Measurements from ENCODE around the gene PCSK6. TPM values are rescaled to one million over a fixed set of nuclear protein-coding genes. Genes with fewer than 3 reads are reported as not detected.

Gene PCSK6
- total RNA-seq, 2 donors from 2014 or later: 5.1 to 8.8 TPM

GRCh38 chr15:101362986-101363566 is 126.4 kb downstream of the PCSK6 start:
- Histone ChIP-seq H3K4me3 (no peak overlapping the region), H3K27me3 (replicated peaks; ENCODE audit: insufficient read depth) (no peaks in the 10 kb centered on the region), H3K9me3 (no peaks in the 10 kb centered on the region), H3K4me1 (ENCODE audit: control insufficient read depth in 1 of 2, low read depth in 2 of 2) (no peaks in the 10 kb centered on the region), H3K27ac (no peak overlapping the region), H3K36me3 (no peaks in the 10 kb centered on the region)
- ATAC-seq (ENCODE audit: insufficient number of reproducible peaks, low FRiP score, low read depth) (no peak), DNase-seq (ENCODE audit: low spot score) (no peak)
- no peak for TF ChIP-seq CTCF (IDR thresholded peaks at IDR 0.05)

GRCh38 chr15:101362359-101362758 is 127.1 kb downstream of the PCSK6 start:
- Histone ChIP-seq H3K36me3 (no peaks in the 10 kb centered on the region), H3K27ac (no peak overlapping the region), H3K27me3 (replicated peaks; ENCODE audit: insufficient read depth) (no peaks in the 10 kb centered on the region), H3K4me3 (no peak overlapping the region), H3K9me3 (no peaks in the 10 kb centered on the region), H3K4me1 (ENCODE audit: control insufficient read depth in 1 of 2, low read depth in 2 of 2) (no peaks in the 10 kb centered on the region)
- ATAC-seq (ENCODE audit: insufficient number of reproducible peaks, low FRiP score, low read depth) (no peak), DNase-seq (ENCODE audit: low spot score) (no peak)
- no peak for TF ChIP-seq CTCF (IDR thresholded peaks at IDR 0.05)

GRCh38 chr15:101361418-101361817 is 128.1 kb downstream of the PCSK6 start:
- DNase-seq (ENCODE audit: low spot score): no peak
- Histone ChIP-seq H3K4me3 (no peak overlapping the region), H3K36me3 (no peaks in the 10 kb centered on the region), H3K4me1 (ENCODE audit: control insufficient read depth in 1 of 2, low read depth in 2 of 2) (no peaks in the 10 kb centered on the region), H3K27me3 (replicated peaks; ENCODE audit: insufficient read depth) (no peaks in the 10 kb centered on the region), H3K9me3 (no peaks in the 10 kb centered on the region), H3K27ac (no peak overlapping the region)
- no peak for TF ChIP-seq CTCF (IDR thresholded peaks at IDR 0.05)
- ATAC-seq (ENCODE audit: insufficient number of reproducible peaks, low FRiP score, low read depth): no peak

- DNase-seq (ENCODE audit: low spot score): no peak
- TF ChIP-seq CTCF (IDR thresholded peaks at IDR 0.05): no peak
- no peak overlapping the region for H3K27ac ChIP-seq
- no peaks in the 10 kb centered on the region for H3K36me3 ChIP-seq
- H3K9me3 ChIP-seq: no peaks in the 10 kb centered on the region
- H3K4me1 ChIP-seq (ENCODE audit: control insufficient read depth in 1 of 2, low read depth in 2 of 2): no peaks in the 10 kb centered on the region
- no peak overlapping the region for H3K4me3 ChIP-seq
- ATAC-seq (ENCODE audit: insufficient number of reproducible peaks, low FRiP score, low read depth): no peak
- no peaks in the 10 kb centered on the region for H3K27me3 ChIP-seq (replicated peaks; ENCODE audit: insufficient read depth)
Measured at GRCh38 chr15:101359365-101359947, 130.1 kb downstream of the PCSK6 start.

- TF ChIP-seq CTCF (IDR thresholded peaks at IDR 0.05): no peak
- H3K9me3 ChIP-seq: no peaks in the 10 kb centered on the region
- no peak overlapping the region for H3K27ac ChIP-seq
- no peaks in the 10 kb centered on the region for H3K27me3 ChIP-seq (replicated peaks; ENCODE audit: insufficient read depth)
- H3K36me3 ChIP-seq: no peaks in the 10 kb centered on the region
- H3K4me1 ChIP-seq (ENCODE audit: control insufficient read depth in 1 of 2, low read depth in 2 of 2): no peaks in the 10 kb centered on the region
- DNase-seq (ENCODE audit: low spot score): no peak
- ATAC-seq (ENCODE audit: insufficient number of reproducible peaks, low FRiP score, low read depth): no peak
- no peak overlapping the region for H3K4me3 ChIP-seq
Measured at GRCh38 chr15:101358895-101359294, 130.6 kb downstream of the PCSK6 start.
